Activated naive CD4-positive, alpha-beta T cell treated with anti-CD3 and anti-CD28 coated beads, Interleukin-2, amount 50 U/mL, for 72 hours (primary cell): ENCODE results near the gene SEC14L2. TPM values are rescaled to one million over a fixed set of nuclear protein-coding genes. Genes with fewer than 3 reads are reported as not detected.
A peak's percentile ranks its signal among the peaks of the same experiment; 100 is the strongest.

Experiments
- ATAC-seq, 2 donors: fragments of 150-1000 bp; cut with Tn5 transposase; 2 replicates each; pipeline ENCODE4 v1.10.0; 2021; ENCODE audit warnings: mild to moderate bottlenecking in 2 of 2, moderate library complexity in 2 of 2
- DNase-seq, 2 donors: peaks; one replicate each; pipeline ENCODE4 v3.0.0; 2021 to 2022; ENCODE audit warnings: low spot score in 2 of 2
- H3K27ac Mint-ChIP-seq, 2 donors: one replicate each; pipeline ENCODE4 v1.8.0; 2022; ENCODE audit warnings: mild to moderate bottlenecking in 2 of 2, mixed read lengths in 2 of 2
- H3K36me3 Mint-ChIP-seq, 2 donors: one replicate each; pipeline ENCODE4 v1.8.0; 2022; ENCODE audit warnings: mixed read lengths in 2 of 2
- H3K9me3 Mint-ChIP-seq, 2 donors: one replicate each; pipeline ENCODE4 v1.8.0; 2022; ENCODE audit warnings: mixed read lengths in 2 of 2
- total RNA-seq, 2 donors: library from RNA; stranded (reverse); gene quantifications; one replicate each; pipeline ENCODE4 v1.2.3, GENCODE V29; 2022

The SEC14L2 gene
- 10 to 100 TPM; 13.9 to 16.3 TPM for total RNA-seq

- DNase-seq (peak; percentile 73 to 76), ATAC-seq (peak; percentile 89 to 90)
- peaks cover 0 to 5% of the 10 kb centered on the region in 2 donors for H3K36me3 Mint-ChIP-seq
- H3K9me3 Mint-ChIP-seq: no peaks in the 10 kb centered on the region
- H3K27ac Mint-ChIP-seq: peak within 1 kb of the TSS; percentile 72 to 82
Observed at GRCh38 chr22:30396871-30397655, at the start of gene SEC14L2. SEC14L2 (plus strand) TSS chr22:30397018; CDS start chr22:30397117, 99 bp downstream.

GRCh38 chr22:30347255-30347892, 49.4 kb upstream of the SEC14L2 start:
- Mint-ChIP-seq H3K27ac (peak overlapping the region; percentile 44 to 80), H3K36me3 (peaks cover 21 to 61% of the 10 kb centered on the region in 2 donors), H3K9me3 (no peaks in the 10 kb centered on the region)
- DNase-seq: no peak
- ATAC-seq: peak; percentile 79 to 89

- Mint-ChIP-seq H3K27ac (peak overlapping the region; percentile 80 to 92), H3K36me3 (peaks cover 17 to 55% of the 10 kb centered on the region in 2 donors), H3K9me3 (no peaks in the 10 kb centered on the region)
- ATAC-seq: no peak
- no peak for DNase-seq
Observed at GRCh38 chr22:30348404-30348803, 48.4 kb upstream of the SEC14L2 start.

GRCh38 chr22:30348809-30349208, 48.0 kb upstream of the SEC14L2 start:
- peak overlapping the region; percentile 80 to 92 for H3K27ac Mint-ChIP-seq
- ATAC-seq (no peak), DNase-seq (no peak)
- H3K9me3 Mint-ChIP-seq: no peaks in the 10 kb centered on the region
- peaks cover 18 to 51% of the 10 kb centered on the region in 2 donors for H3K36me3 Mint-ChIP-seq

- H3K27ac Mint-ChIP-seq: peak overlapping the region in 1 of 2 donors; percentile 72
Observed at GRCh38 chr22:30351226-30351625, 45.6 kb upstream of the SEC14L2 start.

GRCh38 chr22:30354644-30355043, 42.2 kb upstream of the SEC14L2 start:
- Mint-ChIP-seq H3K36me3 (peaks cover 25 to 37% of the 10 kb centered on the region in 2 donors), H3K9me3 (no peaks in the 10 kb centered on the region), H3K27ac (peak overlapping the region; percentile 72 to 93)
- ATAC-seq (no peak), DNase-seq (no peak)

More at GRCh38 chr22:30351226-30351625, 45.6 kb upstream of the SEC14L2 start:
- peaks cover 28 to 45% of the 10 kb centered on the region in 2 donors for H3K36me3 Mint-ChIP-seq
- ATAC-seq (no peak), DNase-seq (no peak)
- no peaks in the 10 kb centered on the region for H3K9me3 Mint-ChIP-seq

GRCh38 chr22:30356449-30357235, 40.2 kb upstream of the SEC14L2 start, which contains the start of the genes CCDC157 and SF3A1:
CCDC157 (plus strand) TSS chr22:30357007; CDS start chr22:30366001, 8,994 bp downstream.
SF3A1 (minus strand) TSS chr22:30356894; CDS start chr22:30356792, 102 bp downstream.
- Mint-ChIP-seq H3K36me3 (peaks cover 17 to 25% of the 10 kb centered on the region in 2 donors), H3K27ac (peak within 1 kb of the TSS; percentile 93 to 97), H3K9me3 (no peaks in the 10 kb centered on the region)
- peak; percentile 92 to 97 for ATAC-seq
- peak; percentile 87 to 88 for DNase-seq

GRCh38 chr22:30357236-30357570, 39.6 kb upstream of the SEC14L2 start:
- peaks cover 13 to 25% of the 10 kb centered on the region in 2 donors for H3K36me3 Mint-ChIP-seq
- peak overlapping the region; percentile 75 to 93 for H3K27ac Mint-ChIP-seq
- no peak for DNase-seq
- no peak for ATAC-seq
- H3K9me3 Mint-ChIP-seq: no peaks in the 10 kb centered on the region

GRCh38 chr22:30357650-30358215, 39.1 kb upstream of the SEC14L2 start:
- ATAC-seq: no peak
- Mint-ChIP-seq H3K9me3 (no peaks in the 10 kb centered on the region), H3K27ac (peak overlapping the region; percentile 65 to 93), H3K36me3 (peaks cover 13 to 25% of the 10 kb centered on the region in 2 donors)
- no peak for DNase-seq

GRCh38 chr22:30358541-30358940, 38.3 kb upstream of the SEC14L2 start:
- Mint-ChIP-seq H3K9me3 (no peaks in the 10 kb centered on the region), H3K27ac (peak overlapping the region in 1 of 2 donors; percentile 23), H3K36me3 (peaks cover 13 to 25% of the 10 kb centered on the region in 2 donors)
- DNase-seq: no peak
- ATAC-seq: no peak

- peak overlapping the region in 1 of 2 donors; percentile 72 for H3K27ac Mint-ChIP-seq
- ATAC-seq: no peak
- no peak for DNase-seq
- no peaks in the 10 kb centered on the region for H3K9me3 Mint-ChIP-seq
- no peaks in the 10 kb centered on the region for H3K36me3 Mint-ChIP-seq
Observed at GRCh38 chr22:30361916-30362650, 34.7 kb upstream of the SEC14L2 start.

- no peak for DNase-seq
- no peaks in the 10 kb centered on the region for H3K9me3 Mint-ChIP-seq
- H3K36me3 Mint-ChIP-seq: no peaks in the 10 kb centered on the region
- no peak overlapping the region for H3K27ac Mint-ChIP-seq
- no peak for ATAC-seq
Observed at GRCh38 chr22:30362651-30363281, 34.1 kb upstream of the SEC14L2 start.

GRCh38 chr22:30365891-30366290, 30.9 kb upstream of the SEC14L2 start:
- H3K27ac Mint-ChIP-seq: no peak overlapping the region
- DNase-seq: no peak

GRCh38 chr22:30368420-30368819, 28.4 kb upstream of the SEC14L2 start:
- ATAC-seq (no peak), DNase-seq (no peak)
- no peak overlapping the region for H3K27ac Mint-ChIP-seq
- no peaks in the 10 kb centered on the region for H3K9me3 Mint-ChIP-seq
- no peaks in the 10 kb centered on the region for H3K36me3 Mint-ChIP-seq

More at GRCh38 chr22:30365891-30366290, 30.9 kb upstream of the SEC14L2 start:
- Mint-ChIP-seq H3K9me3 (no peaks in the 10 kb centered on the region), H3K36me3 (no peaks in the 10 kb centered on the region)
- ATAC-seq: no peak

- no peaks in the 10 kb centered on the region for H3K9me3 Mint-ChIP-seq
- ATAC-seq (no peak), DNase-seq (no peak)
- H3K27ac Mint-ChIP-seq: peak overlapping the region; percentile 27 to 88
- no peaks in the 10 kb centered on the region for H3K36me3 Mint-ChIP-seq
Observed at GRCh38 chr22:30370641-30371230, 26.1 kb upstream of the SEC14L2 start.
